ENCODE results near the gene SCAF8.
"Not testable (repeated sequence)": the region's sequence is repeated elsewhere in the genome, so short reads cannot be mapped to it uniquely, and the experiment has no call there.

SCAF8 gene

GRCh38 chr6:154733183-154733625, at the start of gene SCAF8:
Gene SCAF8 (plus strand): TSS chr6:154733416. CDS start chr6:154733901, 485 bp downstream.
- DNase-seq (ENCODE audit: low read depth) = peak; percentile 68

- no peak for DNase-seq (ENCODE audit: low read depth)
These were observed 49.3 kb upstream of the SCAF8 start for GRCh38 chr6:154683756-154684523.

GRCh38 chr6:154686162-154686561, 47.1 kb upstream of the SCAF8 start:
- DNase-seq (ENCODE audit: low read depth) = no peak

GRCh38 chr6:154689493-154690255, 43.5 kb upstream of the SCAF8 start:
- no peak for DNase-seq (ENCODE audit: low read depth)

GRCh38 chr6:154690857-154691256, 42.4 kb upstream of the SCAF8 start:
- DNase-seq (ENCODE audit: low read depth) = no peak

GRCh38 chr6:154696661-154697060, 36.6 kb upstream of the SCAF8 start:
- DNase-seq (ENCODE audit: low read depth) = no peak

GRCh38 chr6:154703124-154703523, 30.1 kb upstream of the SCAF8 start:
- no peak for DNase-seq (ENCODE audit: low read depth)

GRCh38 chr6:154705471-154706113, 27.6 kb upstream of the SCAF8 start:
- no peak for DNase-seq (ENCODE audit: low read depth)

GRCh38 chr6:154706389-154706788, 26.8 kb upstream of the SCAF8 start:
- DNase-seq (ENCODE audit: low read depth) = no peak

GRCh38 chr6:154709621-154710020, 23.6 kb upstream of the SCAF8 start:
- no peak for DNase-seq (ENCODE audit: low read depth)

GRCh38 chr6:154710689-154711088, 22.5 kb upstream of the SCAF8 start:
- DNase-seq (ENCODE audit: low read depth) = no peak

- DNase-seq (ENCODE audit: low read depth) = no peak
These were observed 17.8 kb upstream of the SCAF8 start for GRCh38 chr6:154715446-154715845.

- DNase-seq (ENCODE audit: low read depth) = not testable (repeated sequence)
These were observed 16.9 kb upstream of the SCAF8 start for GRCh38 chr6:154716350-154716749.

GRCh38 chr6:154719433-154719832, 13.8 kb upstream of the SCAF8 start:
- no peak for DNase-seq (ENCODE audit: low read depth)

GRCh38 chr6:154719854-154720253, 13.4 kb upstream of the SCAF8 start:
- DNase-seq (ENCODE audit: low read depth) = no peak

GRCh38 chr6:154721460-154721859, 11.8 kb upstream of the SCAF8 start:
- no peak for DNase-seq (ENCODE audit: low read depth)

GRCh38 chr6:154726887-154727286, 6.3 kb upstream of the SCAF8 start:
- DNase-seq (ENCODE audit: low read depth) = no peak

GRCh38 chr6:154731296-154732218, 1.7 kb upstream of the SCAF8 start:
- DNase-seq (ENCODE audit: low read depth) = no peak

- DNase-seq (ENCODE audit: low read depth) = no peak
These were observed 556 bp upstream of the SCAF8 start for GRCh38 chr6:154732538-154733182.

- DNase-seq (ENCODE audit: low read depth) = peak; percentile 89
These were observed 588 bp downstream of the SCAF8 start for GRCh38 chr6:154733626-154734382.
